ENCODE measurements around the gene MPZL1. TPM values are rescaled to one million over a fixed set of nuclear protein-coding genes. Genes with fewer than 3 reads are reported as not detected.

Gene MPZL1
- total and polyA plus RNA-seq, 2 of the 13 experiments (the other 11 are each of a cell fraction or from before 2014, with no cell fraction given): 38.0 to 68.7 TPM

DNA sequence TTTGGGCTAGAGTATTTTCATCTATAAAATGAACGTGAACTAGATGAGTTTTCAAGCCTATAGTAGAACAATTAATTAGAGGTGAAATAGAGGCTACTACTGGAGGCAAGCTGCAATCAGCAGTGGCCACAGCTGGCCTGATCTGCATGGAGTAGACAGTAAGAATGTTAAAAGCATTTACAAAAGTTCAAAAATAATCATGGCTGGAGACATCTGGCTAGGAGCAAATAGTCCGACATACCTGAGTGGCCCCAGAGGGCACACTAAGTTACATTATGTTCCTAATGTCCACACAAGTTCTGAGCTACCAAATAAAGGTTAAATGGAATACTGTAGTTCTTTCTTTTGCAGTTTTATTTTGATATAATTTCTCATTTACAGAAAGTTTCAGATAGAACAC is 28.0 kb downstream of the MPZL1 start:
- Histone ChIP-seq H3K27me3 (ENCODE audit: control insufficient read depth in 1 of 2, insufficient read depth in 2 of 2, low read length in 2 of 2) (no peaks in the 10 kb centered on the region), H3K9me3 (ENCODE audit: low read length) (no peaks in the 10 kb centered on the region), H3K4me3 (replicated peaks in 1 of 3; ENCODE audit: insufficient read depth in 1 of 3, low read depth in 2 of 3, low read length in 3 of 3) (no peak overlapping the region), H3K4me2 (ENCODE audit: low read depth, low read length) (no peak overlapping the region), H3K9ac (ENCODE audit: insufficient read depth, low read depth, low read length) (no peak overlapping the region), H4K20me1 (ENCODE audit: insufficient read depth, low read length) (no peaks in the 10 kb centered on the region), H3K79me2 (ENCODE audit: insufficient read depth, low read length) (peaks cover 61% of the 10 kb centered on the region), H2AFZ (ENCODE audit: low read length) (no peak overlapping the region), H3K36me3 (replicated peaks in 1 of 2; ENCODE audit: control insufficient read depth in 1 of 2, insufficient read depth in 2 of 2, low read length in 2 of 2) (peaks cover 0 to 3% of the 10 kb centered on the region in 2 experiments; a peak in 1 of 5 replicates), H3K27ac (ENCODE audit: extremely low read length, insufficient read depth, low read length) (no peak overlapping the region), H3K4me1 (ENCODE audit: insufficient read depth, low read length) (peaks cover 39% of the 10 kb centered on the region)
- ATAC-seq (peak; percentile 66), DNase-seq (ENCODE audit: low spot score) (peak; percentile 30), FAIRE-seq (no peak)
- ChIA-PET POLR2A (no interaction called here), CTCF (ENCODE audit: low intra/inter-chr PET ratio, low total read pairs) (no interaction called here)
- TF ChIP-seq, protein P1, sequence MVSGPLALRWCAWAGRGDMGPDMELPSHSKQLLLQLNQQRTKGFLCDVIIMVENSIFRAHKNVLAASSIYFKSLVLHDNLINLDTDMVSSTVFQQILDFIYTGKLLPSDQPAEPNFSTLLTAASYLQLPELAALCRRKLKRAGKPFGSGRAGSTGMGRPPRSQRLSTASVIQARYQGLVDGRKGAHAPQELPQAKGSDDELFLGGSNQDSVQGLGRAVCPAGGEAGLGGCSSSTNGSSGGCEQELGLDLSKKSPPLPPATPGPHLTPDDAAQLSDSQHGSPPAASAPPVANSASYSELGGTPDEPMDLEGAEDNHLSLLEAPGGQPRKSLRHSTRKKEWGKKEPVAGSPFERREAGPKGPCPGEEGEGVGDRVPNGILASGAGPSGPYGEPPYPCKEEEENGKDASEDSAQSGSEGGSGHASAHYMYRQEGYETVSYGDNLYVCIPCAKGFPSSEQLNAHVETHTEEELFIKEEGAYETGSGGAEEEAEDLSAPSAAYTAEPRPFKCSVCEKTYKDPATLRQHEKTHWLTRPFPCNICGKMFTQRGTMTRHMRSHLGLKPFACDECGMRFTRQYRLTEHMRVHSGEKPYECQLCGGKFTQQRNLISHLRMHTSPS (CRISPR knock-in tag; IDR thresholded peaks at IDR 0.05; ENCODE audit: low read depth): no peak
- TF ChIP-seq ZNF746 (CRISPR knock-in tag; IDR thresholded peaks at IDR 0.05): no peak
- no peak for TF ChIP-seq ADNP (CRISPR knock-in tag; IDR thresholded peaks at IDR 0.05)
- TF ChIP-seq, protein P2, sequence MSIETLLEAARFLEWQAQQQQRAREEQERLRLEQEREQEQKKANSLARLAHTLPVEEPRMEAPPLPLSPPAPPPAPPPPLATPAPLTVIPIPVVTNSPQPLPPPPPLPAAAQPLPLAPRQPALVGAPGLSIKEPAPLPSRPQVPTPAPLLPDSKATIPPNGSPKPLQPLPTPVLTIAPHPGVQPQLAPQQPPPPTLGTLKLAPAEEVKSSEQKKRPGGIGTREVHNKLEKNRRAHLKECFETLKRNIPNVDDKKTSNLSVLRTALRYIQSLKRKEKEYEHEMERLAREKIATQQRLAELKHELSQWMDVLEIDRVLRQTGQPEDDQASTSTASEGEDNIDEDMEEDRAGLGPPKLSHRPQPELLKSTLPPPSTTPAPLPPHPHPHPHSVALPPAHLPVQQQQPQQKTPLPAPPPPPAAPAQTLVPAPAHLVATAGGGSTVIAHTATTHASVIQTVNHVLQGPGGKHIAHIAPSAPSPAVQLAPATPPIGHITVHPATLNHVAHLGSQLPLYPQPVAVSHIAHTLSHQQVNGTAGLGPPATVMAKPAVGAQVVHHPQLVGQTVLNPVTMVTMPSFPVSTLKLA (IDR thresholded peaks at IDR 0.05): no peak
- intact Hi-C loops (cut with micrococcal nuclease; ENCODE audit: unreplicated experiment) (no loop called here), in situ Hi-C loops (cut with HindIII; ENCODE audit: extremely low pct_ligation_motif_present, low pct_unique_long_range_greater_than_20kb) (no loop called here)
- WGBS (ENCODE audit: low lambda C conversion rate): 68% methylated on average over 2 of the region's 2 CpGs
- BruUV-seq (replicated peaks): no TSS peak

DNA sequence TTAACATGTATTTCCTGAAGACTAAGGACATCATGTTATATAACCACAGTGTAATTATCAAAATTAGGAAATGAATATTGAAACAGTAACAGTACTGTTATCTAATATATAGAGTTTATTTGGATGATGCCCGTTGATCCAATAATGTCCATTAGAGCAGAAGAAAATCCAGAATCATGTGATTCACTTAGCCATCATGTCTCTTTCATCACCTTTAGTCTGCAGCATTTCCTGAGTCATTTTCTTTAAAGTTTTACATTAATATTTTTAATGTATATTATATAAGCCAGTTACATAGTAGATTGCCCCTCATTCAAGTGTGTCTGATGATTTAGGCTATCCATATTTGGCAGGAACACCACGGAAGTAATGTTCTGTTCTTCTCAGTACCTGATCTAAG is 28.9 kb downstream of the MPZL1 start:
- peaks cover 0 to 1% of the 10 kb centered on the region in 2 experiments; a peak in 1 of 5 replicates for H3K36me3 ChIP-seq (replicated peaks in 1 of 2; ENCODE audit: control insufficient read depth in 1 of 2, insufficient read depth in 2 of 2, low read length in 2 of 2)
- H3K9me3 ChIP-seq (ENCODE audit: low read length): no peaks in the 10 kb centered on the region
- H3K79me2 ChIP-seq (ENCODE audit: insufficient read depth, low read length): peaks cover 56% of the 10 kb centered on the region
- ChIA-PET CTCF (ENCODE audit: low intra/inter-chr PET ratio, low total read pairs) (no interaction called here), POLR2A (no interaction called here)
- no peak for DNase-seq (ENCODE audit: low spot score)
- no peak overlapping the region for H3K4me2 ChIP-seq (ENCODE audit: low read depth, low read length)
- intact Hi-C loops (cut with micrococcal nuclease; ENCODE audit: unreplicated experiment) (no loop called here), in situ Hi-C loops (cut with HindIII; ENCODE audit: extremely low pct_ligation_motif_present, low pct_unique_long_range_greater_than_20kb) (no loop called here)
- no peaks in the 10 kb centered on the region for H4K20me1 ChIP-seq (ENCODE audit: insufficient read depth, low read length)
- ATAC-seq: no peak
- H3K4me3 ChIP-seq (replicated peaks in 1 of 3; ENCODE audit: insufficient read depth in 1 of 3, low read depth in 2 of 3, low read length in 3 of 3): no peak overlapping the region
- FAIRE-seq: no peak
- peaks cover 45% of the 10 kb centered on the region for H3K4me1 ChIP-seq (ENCODE audit: insufficient read depth, low read length)
- 93% methylated on average over 2 of the region's 2 CpGs for whole genome bisulfite sequencing (ENCODE audit: low lambda C conversion rate)
- no TSS peak for BruUV-seq (replicated peaks)
- no peak overlapping the region for H3K9ac ChIP-seq (ENCODE audit: insufficient read depth, low read depth, low read length)
- H3K27me3 ChIP-seq (ENCODE audit: control insufficient read depth in 1 of 2, insufficient read depth in 2 of 2, low read length in 2 of 2): no peaks in the 10 kb centered on the region
- no peak overlapping the region for H2AFZ ChIP-seq (ENCODE audit: low read length)
- no peak overlapping the region for H3K27ac ChIP-seq (ENCODE audit: extremely low read length, insufficient read depth, low read length)
- TF ChIP-seq, protein P3, sequence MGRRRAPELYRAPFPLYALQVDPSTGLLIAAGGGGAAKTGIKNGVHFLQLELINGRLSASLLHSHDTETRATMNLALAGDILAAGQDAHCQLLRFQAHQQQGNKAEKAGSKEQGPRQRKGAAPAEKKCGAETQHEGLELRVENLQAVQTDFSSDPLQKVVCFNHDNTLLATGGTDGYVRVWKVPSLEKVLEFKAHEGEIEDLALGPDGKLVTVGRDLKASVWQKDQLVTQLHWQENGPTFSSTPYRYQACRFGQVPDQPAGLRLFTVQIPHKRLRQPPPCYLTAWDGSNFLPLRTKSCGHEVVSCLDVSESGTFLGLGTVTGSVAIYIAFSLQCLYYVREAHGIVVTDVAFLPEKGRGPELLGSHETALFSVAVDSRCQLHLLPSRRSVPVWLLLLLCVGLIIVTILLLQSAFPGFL (CRISPR knock-in tag; IDR thresholded peaks at IDR 0.05): no peak
- no peak for TF ChIP-seq FOXM1 (CRISPR knock-in tag; IDR thresholded peaks at IDR 0.05)
- no peak for TF ChIP-seq ZNF292 (CRISPR knock-in tag; IDR thresholded peaks at IDR 0.05; ENCODE audit: borderline replicate concordance, low read depth)
- TF ChIP-seq ZNF333 (CRISPR knock-in tag; IDR thresholded peaks at IDR 0.05; ENCODE audit: borderline replicate concordance): no peak
- TF ChIP-seq ZNF775 (CRISPR knock-in tag; IDR thresholded peaks at IDR 0.05; ENCODE audit: borderline replicate concordance): no peak
- TF ChIP-seq ZNF761 (CRISPR knock-in tag; conservative IDR thresholded peaks at IDR 0.05): no peak
